ENCODE results near the gene OXLD1. TPM values are rescaled to one million over a fixed set of nuclear protein-coding genes. Genes with fewer than 3 reads are reported as not detected.

OXLD1 gene
- polyA plus RNA-seq, 1 donor (not counting 4 experiments of a cell fraction or from before 2014, with no cell fraction given): 16.3 TPM

DNA sequence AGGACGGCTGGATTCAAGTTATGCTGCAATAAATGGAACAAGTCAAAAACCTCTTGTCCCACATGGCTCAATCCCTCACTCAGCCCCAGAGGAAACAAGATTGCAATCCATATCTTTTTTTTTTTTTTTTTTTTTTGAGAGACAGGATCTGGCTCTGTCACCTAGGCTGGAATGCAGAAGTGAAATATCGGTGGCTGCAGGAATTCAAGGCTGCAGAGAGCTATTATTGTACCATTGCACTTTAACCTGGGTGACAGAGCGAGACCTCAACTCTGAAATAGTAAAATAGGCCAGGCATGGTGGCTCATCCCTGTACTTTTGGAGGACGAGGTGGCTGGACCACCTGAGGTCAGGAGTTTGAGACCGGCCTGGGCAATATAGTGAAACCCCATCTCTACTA, 7.4 kb downstream of the OXLD1 start:
- no peak overlapping the region for H3K27ac ChIP-seq (ENCODE audit: control insufficient read depth, insufficient read depth, low read length)
- H3K4me3 ChIP-seq (ENCODE audit: control insufficient read depth in 2 of 3, extremely low read depth in 1 of 3, insufficient read depth in 2 of 3, low read depth in 1 of 3, low read length in 3 of 3): no peak overlapping the region
- TF ChIP-seq, protein P1, sequence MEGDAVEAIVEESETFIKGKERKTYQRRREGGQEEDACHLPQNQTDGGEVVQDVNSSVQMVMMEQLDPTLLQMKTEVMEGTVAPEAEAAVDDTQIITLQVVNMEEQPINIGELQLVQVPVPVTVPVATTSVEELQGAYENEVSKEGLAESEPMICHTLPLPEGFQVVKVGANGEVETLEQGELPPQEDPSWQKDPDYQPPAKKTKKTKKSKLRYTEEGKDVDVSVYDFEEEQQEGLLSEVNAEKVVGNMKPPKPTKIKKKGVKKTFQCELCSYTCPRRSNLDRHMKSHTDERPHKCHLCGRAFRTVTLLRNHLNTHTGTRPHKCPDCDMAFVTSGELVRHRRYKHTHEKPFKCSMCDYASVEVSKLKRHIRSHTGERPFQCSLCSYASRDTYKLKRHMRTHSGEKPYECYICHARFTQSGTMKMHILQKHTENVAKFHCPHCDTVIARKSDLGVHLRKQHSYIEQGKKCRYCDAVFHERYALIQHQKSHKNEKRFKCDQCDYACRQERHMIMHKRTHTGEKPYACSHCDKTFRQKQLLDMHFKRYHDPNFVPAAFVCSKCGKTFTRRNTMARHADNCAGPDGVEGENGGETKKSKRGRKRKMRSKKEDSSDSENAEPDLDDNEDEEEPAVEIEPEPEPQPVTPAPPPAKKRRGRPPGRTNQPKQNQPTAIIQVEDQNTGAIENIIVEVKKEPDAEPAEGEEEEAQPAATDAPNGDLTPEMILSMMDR (optimal IDR thresholded peaks at IDR 0.05 in 1 of 3, IDR thresholded peaks at IDR 0.05 in 1 of 3, conservative IDR thresholded peaks at IDR 0.05 in 1 of 3; ENCODE audit: extremely low read depth in 1 of 3, insufficient read depth in 2 of 3, low read length in 3 of 3): no peak
- TF ChIP-seq EZH2 (IDR thresholded peaks at IDR 0.05; ENCODE audit: low read length): no peak
- no peaks in the 10 kb centered on the region for H4K20me1 ChIP-seq (ENCODE audit: control insufficient read depth, extremely low read depth, insufficient read depth, low read length)
- H3K79me2 ChIP-seq (ENCODE audit: control insufficient read depth, insufficient read depth, low read length): no peaks in the 10 kb centered on the region
- H3K9me1 ChIP-seq (ENCODE audit: control insufficient read depth, extremely low read depth, insufficient read depth, low read length): no peaks in the 10 kb centered on the region
- H2AFZ ChIP-seq (ENCODE audit: control insufficient read depth, low read length): no peak overlapping the region
- dilution Hi-C loops (cut with MboI; ENCODE audit: extremely low pct_ligation_motif_present, low sequenced_read_pairs): no loop called here
- no peaks in the 10 kb centered on the region for H3K9me3 ChIP-seq (ENCODE audit: control insufficient read depth, low read depth, low read length)
- FAIRE-seq (no peak), DNase-seq (ENCODE audit: low read depth, low spot score) (no peak)
- peaks cover 9% of the 10 kb centered on the region for H3K4me1 ChIP-seq (ENCODE audit: control insufficient read depth, extremely low read depth, insufficient read depth, low read length)
- H3K27me3 ChIP-seq (ENCODE audit: control insufficient read depth, extremely low read depth, insufficient read depth, low read length): no peaks in the 10 kb centered on the region
- H3K4me2 ChIP-seq (ENCODE audit: control insufficient read depth, extremely low read depth, insufficient read depth, low read depth, low read length): peak overlapping the region; percentile 74
- H3K9ac ChIP-seq (ENCODE audit: control insufficient read depth, extremely low read depth, insufficient read depth, low read length): no peak overlapping the region
- H3K36me3 ChIP-seq (ENCODE audit: control insufficient read depth in 2 of 2, extremely low read depth in 1 of 2, insufficient read depth in 2 of 2, low read length in 2 of 2): no peaks in the 10 kb centered on the region

DNA sequence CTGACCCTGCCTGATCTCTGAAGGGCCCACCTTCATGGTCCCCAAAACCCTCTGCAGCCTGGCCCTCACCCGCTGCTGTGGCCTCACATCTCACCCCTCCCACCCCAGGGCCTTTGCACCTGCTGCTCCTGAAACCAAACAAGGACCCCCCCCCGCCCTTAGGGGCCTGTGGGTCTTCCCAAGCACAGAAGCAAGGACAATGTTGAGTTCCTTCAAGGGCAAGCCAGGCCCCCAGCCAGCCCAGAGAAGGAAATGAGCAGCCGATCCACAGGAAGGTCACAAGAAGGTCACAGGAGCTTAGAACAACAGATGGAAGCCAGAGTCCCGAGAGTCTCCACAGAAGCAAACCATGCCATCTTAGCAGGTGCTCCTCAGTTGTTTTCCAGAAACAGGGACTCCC, 9.6 kb downstream of the OXLD1 start:
- Histone ChIP-seq H3K9me3 (ENCODE audit: control insufficient read depth, low read depth, low read length) (no peaks in the 10 kb centered on the region), H3K4me1 (ENCODE audit: control insufficient read depth, extremely low read depth, insufficient read depth, low read length) (peaks cover 9% of the 10 kb centered on the region), H3K9ac (ENCODE audit: control insufficient read depth, extremely low read depth, insufficient read depth, low read length) (no peak overlapping the region), H2AFZ (ENCODE audit: control insufficient read depth, low read length) (no peak overlapping the region), H3K9me1 (ENCODE audit: control insufficient read depth, extremely low read depth, insufficient read depth, low read length) (no peaks in the 10 kb centered on the region), H4K20me1 (ENCODE audit: control insufficient read depth, extremely low read depth, insufficient read depth, low read length) (no peaks in the 10 kb centered on the region), H3K27ac (ENCODE audit: control insufficient read depth, insufficient read depth, low read length) (no peak overlapping the region), H3K4me2 (ENCODE audit: control insufficient read depth, extremely low read depth, insufficient read depth, low read depth, low read length) (no peak overlapping the region), H3K4me3 (ENCODE audit: control insufficient read depth in 2 of 3, extremely low read depth in 1 of 3, insufficient read depth in 2 of 3, low read depth in 1 of 3, low read length in 3 of 3) (no peak overlapping the region), H3K27me3 (ENCODE audit: control insufficient read depth, extremely low read depth, insufficient read depth, low read length) (no peaks in the 10 kb centered on the region), H3K79me2 (ENCODE audit: control insufficient read depth, insufficient read depth, low read length) (no peaks in the 10 kb centered on the region), H3K36me3 (ENCODE audit: control insufficient read depth in 2 of 2, extremely low read depth in 1 of 2, insufficient read depth in 2 of 2, low read length in 2 of 2) (no peaks in the 10 kb centered on the region)
- dilution Hi-C loops (cut with MboI; ENCODE audit: extremely low pct_ligation_motif_present, low sequenced_read_pairs): no loop called here
- DNase-seq (ENCODE audit: low read depth, low spot score): no peak
- TF ChIP-seq, protein P1 (optimal IDR thresholded peaks at IDR 0.05 in 1 of 3, IDR thresholded peaks at IDR 0.05 in 1 of 3, conservative IDR thresholded peaks at IDR 0.05 in 1 of 3; ENCODE audit: extremely low read depth in 1 of 3, insufficient read depth in 2 of 3, low read length in 3 of 3): no peak
- TF ChIP-seq EZH2 (IDR thresholded peaks at IDR 0.05; ENCODE audit: low read length): no peak
- FAIRE-seq: no peak

All from keratinocyte (primary cell).